Superior temporal gyrus (tissue), 1 donor: ENCODE measurements around the gene SNRNP200.
"Not testable (repeated sequence)": the region's sequence is repeated elsewhere in the genome, so short reads cannot be mapped to it uniquely, and the experiment has no call there.

Source experiments
- DNase-seq: peaks from one replicate; pipeline ENCODE4 v3.0.0-alpha.2; 2016; ENCODE audit errors: extremely low spot score

Gene SNRNP200

DNA sequence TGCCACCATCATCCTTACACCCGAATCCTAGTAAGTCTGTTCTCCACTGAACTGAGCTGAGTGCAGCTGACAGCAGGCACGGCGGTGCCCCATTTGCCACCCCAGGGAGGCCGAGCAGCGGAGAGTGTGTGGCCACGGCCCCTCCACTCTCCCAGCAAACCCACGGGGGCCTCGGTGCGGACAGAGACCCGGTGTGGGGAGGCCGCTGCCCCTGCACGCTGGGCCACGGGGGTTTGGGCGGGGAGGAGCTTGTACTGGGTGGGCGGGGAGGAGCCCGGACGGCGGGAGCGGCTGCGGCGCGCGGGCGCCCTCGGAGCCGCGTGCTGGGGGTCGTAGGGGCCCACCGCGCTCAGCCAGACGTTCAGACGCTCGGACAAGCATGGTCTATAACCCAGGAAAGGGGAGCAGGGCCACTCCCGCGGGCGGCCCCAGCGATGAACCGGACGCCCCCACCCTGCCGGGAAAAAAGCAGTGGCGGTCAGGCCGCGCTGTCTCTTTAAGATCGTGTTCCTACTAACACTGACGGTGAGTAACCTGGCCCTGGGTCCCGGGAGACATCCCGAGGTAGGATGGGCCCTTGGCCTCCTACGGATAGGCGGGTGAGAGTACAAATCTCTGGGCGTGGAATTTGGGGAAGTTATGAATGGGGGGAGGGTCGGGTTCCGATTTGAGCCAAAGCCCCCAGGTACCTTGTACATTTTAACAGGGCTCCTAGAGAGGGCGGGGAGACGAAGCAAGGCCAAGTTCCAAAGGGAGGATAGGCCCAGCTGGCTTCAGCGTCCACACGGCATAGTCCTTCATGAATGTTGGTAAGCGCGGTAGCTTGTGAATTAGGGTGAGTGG is 19.9 kb upstream of the SNRNP200 start, which contains the start of gene ITPRIPL1:
ITPRIPL1 (plus strand) TSS at position 277 of the 843 bp plus-strand sequence; CDS start at position 800, 523 bp downstream.
- no peak for DNase-seq

GRCh38 chr2:96324721-96325040 is 19.3 kb upstream of the SNRNP200 start:
- no peak for DNase-seq

DNA sequence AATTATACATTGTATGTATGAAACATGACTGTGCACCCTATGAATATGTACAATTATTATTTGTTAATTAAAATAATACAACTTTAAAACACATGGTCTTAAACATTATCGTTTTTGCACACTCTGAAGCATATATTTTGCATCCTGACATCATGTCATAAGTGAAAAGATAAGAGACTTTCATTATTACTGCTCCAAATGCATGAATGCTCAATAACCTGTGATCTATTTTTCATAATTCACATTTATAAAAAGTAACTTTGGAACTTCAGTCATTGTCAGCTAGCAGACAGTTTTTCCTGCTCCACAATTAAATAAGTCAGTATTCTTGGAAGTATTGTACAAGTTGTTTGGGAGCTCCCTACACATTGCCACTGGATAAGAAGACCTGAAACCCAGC is 18.5 kb upstream of the SNRNP200 start:
- no peak for DNase-seq

DNA sequence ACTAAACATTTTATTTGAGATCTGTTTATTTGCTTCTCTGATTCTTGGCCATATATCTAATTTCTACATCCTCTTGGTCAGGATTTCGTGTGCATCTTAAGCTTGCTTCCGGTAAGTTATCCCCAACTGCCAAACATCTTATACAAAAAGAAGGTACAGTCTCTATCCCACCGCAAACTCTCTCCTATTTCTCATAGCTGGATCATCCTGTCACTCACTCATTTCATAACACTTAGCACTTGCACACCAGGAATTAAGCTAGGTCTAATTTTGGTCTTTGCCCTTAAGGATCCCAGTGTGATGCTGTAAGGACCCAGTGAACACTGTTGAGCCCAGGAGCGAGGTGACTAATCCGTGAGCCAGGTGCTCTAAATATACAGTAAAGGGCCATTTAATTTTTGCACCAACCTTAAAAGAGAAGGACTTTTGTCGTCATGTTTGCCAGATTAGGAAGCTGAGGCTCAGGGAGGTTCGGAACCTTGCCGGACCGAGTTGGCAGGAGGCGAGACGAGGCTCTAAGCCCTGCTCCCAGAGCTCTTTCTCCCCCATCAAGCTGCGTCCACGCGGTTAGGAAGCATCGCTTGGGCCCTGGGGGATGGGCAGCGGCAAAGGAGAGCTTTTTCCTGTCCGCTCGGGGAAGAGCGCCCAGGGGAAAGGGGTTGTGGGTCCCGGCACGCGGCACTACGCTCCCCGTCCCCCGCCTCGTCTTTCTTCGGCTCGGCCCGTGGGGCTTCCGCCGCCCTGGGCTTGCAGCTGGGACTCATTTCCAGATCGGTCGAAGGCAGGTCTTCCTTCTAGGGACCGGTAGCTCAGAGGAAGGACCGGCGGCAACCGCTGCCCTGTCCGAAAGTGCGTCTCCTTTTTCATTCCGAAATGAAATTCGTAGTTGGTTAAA is 15.6 kb upstream of the SNRNP200 start:
- peak; percentile 23 for DNase-seq

DNA sequence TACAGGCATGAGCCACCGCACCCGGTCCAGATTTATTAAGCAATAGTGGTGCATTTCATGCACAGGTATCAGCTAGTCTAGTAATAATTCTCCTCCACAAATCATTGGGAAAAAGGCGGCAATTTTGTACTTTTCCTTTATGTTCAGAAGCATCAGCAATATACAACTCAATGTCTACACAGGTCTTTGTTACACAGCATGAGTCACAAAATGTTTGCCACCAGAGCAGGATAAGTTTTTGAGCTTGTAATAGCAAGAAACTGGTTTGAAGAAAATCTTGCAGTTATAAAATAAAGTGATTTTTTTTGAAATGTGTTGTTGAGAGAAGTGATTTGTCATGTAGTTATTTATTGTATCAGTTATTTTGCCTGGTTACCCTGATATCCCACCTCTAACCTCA is 15.0 kb upstream of the SNRNP200 start:
- DNase-seq, result no peak

DNA sequence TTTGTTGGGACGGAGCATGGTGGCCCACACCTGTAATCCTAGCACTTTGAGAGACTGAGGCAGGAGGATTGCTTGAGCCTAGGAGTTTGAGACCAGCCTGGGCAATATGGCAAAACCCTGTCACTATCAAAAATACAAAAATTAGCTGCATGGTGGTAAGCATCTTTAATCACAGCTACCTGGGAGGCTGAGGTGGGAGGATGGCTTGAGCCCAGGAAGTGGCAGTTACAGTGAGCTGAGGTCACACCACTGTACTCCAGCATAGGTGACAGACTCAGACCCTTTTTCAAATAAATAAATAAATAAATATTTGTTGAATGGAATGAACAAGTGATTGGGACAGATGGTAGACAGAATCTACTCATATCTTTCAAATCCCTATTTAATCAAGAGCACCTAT is 14.1 kb upstream of the SNRNP200 start:
- DNase-seq, result no peak

DNA sequence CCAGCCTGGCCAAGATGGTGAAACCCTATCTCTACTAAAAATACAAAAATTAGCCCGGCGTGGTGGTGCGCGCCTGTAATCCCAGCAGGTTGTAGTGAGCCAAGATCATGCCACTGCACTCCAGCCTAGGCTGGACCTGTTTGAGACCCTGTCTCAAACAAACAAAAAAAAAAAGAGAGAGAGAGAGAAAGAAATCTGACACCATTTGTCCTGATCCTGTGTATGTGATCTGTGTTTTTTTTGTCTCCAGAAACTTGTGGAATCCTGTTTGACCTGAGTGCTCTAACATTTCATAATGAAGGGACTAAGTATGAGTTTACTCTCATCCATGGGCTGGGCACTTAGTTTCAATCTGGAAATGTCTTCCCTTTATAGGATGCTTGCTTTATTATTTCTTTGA is 13.4 kb upstream of the SNRNP200 start:
- DNase-seq, result no peak

GRCh38 chr2:96317584-96317997 is 12.2 kb upstream of the SNRNP200 start:
- no peak for DNase-seq

DNA sequence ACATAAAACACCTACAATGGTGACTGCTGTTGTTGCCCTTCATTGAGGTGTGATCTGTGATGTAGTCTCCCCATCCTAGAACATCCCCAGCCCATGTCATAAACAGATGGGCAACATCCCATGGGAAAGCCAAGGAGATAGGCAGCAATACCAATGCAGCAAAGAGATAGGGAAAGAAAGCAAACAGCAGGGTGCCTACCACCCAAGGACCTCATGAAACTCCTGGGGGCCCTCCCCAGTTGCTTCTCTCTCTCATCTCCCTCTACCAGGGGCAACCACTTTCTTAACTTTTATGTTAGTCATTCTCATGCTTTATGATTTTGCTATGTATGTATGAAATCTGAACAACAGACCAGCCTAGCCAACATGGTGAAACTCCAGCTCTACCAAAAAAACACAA is 11.7 kb upstream of the SNRNP200 start:
- no peak for DNase-seq

GRCh38 chr2:96315400-96316071 is 10.2 kb upstream of the SNRNP200 start:
- DNase-seq, result no peak

GRCh38 chr2:96315005-96315399 is 9.7 kb upstream of the SNRNP200 start:
- no peak for DNase-seq

- DNase-seq, result no peak
Measured at GRCh38 chr2:96308248-96308647, 2.9 kb upstream of the SNRNP200 start.

DNA sequence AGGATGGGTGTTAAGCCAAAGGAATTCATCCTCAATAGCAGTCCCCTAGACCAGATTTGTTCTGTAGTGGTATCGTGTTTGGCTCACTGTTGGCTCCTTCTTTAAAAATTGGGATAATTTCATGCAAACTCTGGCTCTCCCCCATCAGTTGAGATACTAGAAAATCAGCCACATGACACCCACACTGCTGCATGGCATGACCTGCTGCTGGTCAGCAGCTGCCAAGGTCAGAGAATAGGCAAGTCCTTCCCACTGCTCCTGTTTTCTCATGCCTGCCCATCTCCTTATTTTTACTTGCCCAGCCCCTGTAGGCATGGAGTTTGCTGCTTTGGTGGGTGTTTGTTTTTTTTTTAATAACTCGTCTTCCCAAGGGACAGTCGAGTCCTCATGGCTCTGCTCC is 1.0 kb upstream of the SNRNP200 start:
- DNase-seq, result no peak

GRCh38 chr2:96305979-96306308 is 598 bp upstream of the SNRNP200 start:
- DNase-seq, result no peak

DNA sequence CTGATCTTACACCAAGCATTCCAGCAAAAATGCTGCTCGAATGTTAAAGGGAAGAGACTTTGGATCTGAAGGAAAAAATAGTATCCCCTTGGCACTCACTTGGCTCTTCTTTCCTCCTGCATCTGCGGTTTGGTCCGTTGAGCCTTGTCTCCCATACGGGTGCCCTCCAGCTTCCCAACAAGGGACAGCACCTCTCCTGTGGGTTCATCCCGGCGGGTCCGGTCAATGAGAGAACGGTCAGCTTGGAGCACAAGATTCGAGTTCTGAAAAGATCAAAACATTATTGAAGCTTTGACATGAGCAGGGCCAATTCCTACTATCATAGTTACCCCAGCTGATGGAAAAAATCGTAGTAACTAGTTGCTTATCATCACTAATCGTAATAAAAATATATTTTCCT is 740 bp downstream of the SNRNP200 start:
- no peak for DNase-seq

- DNase-seq, result no peak
Measured at GRCh38 chr2:96301865-96302264, 3.5 kb downstream of the SNRNP200 start.

DNA sequence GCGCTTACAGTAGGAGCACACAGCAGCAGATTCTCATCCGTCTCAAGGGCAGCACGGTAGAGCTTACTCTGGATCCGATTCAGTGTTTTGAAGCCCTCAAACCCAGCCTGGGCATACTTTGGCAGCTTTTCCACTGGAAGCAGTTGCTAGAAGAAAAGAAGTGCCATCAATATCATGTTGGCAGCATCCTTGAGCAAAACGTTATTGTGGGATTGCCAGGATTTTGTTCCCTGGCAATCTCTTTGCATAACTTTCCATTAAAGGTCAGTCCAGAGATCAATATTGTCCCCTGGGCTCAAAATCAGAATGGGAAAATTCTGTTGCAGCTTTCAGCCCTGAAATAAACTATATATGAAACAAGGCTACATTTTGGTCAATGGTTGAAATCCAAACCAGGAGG is 8.4 kb downstream of the SNRNP200 start:
- no peak for DNase-seq

DNA sequence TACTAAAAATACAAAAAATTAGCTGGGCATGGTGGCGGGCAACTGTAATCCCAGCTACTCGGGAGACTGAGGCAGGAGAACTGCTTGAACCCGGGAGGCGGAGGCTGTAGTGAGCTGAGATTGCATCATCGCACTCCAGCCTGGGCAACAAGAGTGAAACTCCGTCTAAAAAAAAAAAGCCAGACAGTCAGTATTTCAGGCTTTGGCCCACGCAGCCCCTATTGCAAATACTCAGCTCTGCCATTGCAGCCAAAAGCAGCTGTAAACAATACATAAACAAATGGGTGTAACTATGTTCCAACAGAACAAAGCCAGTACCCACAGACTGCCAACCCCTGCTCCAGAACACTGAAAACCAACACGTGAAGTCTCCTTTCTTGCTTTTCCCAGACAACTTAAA is 11.1 kb downstream of the SNRNP200 start:
- DNase-seq, result not testable (repeated sequence)

GRCh38 chr2:96291751-96292150 is 13.6 kb downstream of the SNRNP200 start:
- DNase-seq, result no peak

- no peak for DNase-seq
Measured at GRCh38 chr2:96287273-96287856, 18.0 kb downstream of the SNRNP200 start.

- DNase-seq, result no peak
Measured at GRCh38 chr2:96276787-96277499, 28.4 kb downstream of the SNRNP200 start.
